Glutamatergic neuron (in vitro differentiated cells): Measurements from ENCODE around the gene APOC3. TPM values are rescaled to one million over a fixed set of nuclear protein-coding genes. Genes with fewer than 3 reads are reported as not detected.

Experiments used
- DNase-seq: peaks from one replicate; pipeline ENCODE4 v3.0.0; 2022
- H3K27ac Mint-ChIP-seq: one replicate; pipeline ENCODE4 v1.8.0; 2020; ENCODE audit warnings: mild to moderate bottlenecking, mixed read lengths, inconsistent platforms; ENCODE audit not compliant: unreplicated experiment
- H3K27me3 Mint-ChIP-seq: one replicate; pipeline ENCODE4 v1.8.0; 2020; ENCODE audit warnings: mild to moderate bottlenecking, moderate library complexity, mixed read lengths, inconsistent platforms; ENCODE audit not compliant: unreplicated experiment
- H3K36me3 Mint-ChIP-seq: one replicate; pipeline ENCODE4 v1.8.0; 2020; ENCODE audit warnings: mild to moderate bottlenecking, mixed read lengths, inconsistent platforms; ENCODE audit not compliant: unreplicated experiment
- H3K4me1 Mint-ChIP-seq: one replicate; pipeline ENCODE4 v1.8.0; 2020; ENCODE audit warnings: mild to moderate bottlenecking, low read depth, mixed read lengths, inconsistent platforms; ENCODE audit not compliant: unreplicated experiment
- H3K4me3 Mint-ChIP-seq: one replicate; pipeline ENCODE4 v1.8.0; 2020; ENCODE audit warnings: mild to moderate bottlenecking, mixed read lengths, inconsistent platforms; ENCODE audit not compliant: unreplicated experiment
- H3K9me3 Mint-ChIP-seq: one replicate; pipeline ENCODE4 v1.8.0; 2020; ENCODE audit warnings: mild to moderate bottlenecking, moderate library complexity, mixed read lengths, inconsistent platforms; ENCODE audit not compliant: unreplicated experiment
- CTCF ChIP-seq: fragments of 200-600 bp; sonication (generic); IDR thresholded peaks from one replicate; pipeline ENCODE4 v1.5.0; 2021; ENCODE audit not compliant: partially characterized antibody, unreplicated experiment
- total RNA-seq: library from RNA; stranded (reverse); fragmentation: NEBNext Ultra II Directional; extraction: Animal tissue kit (Norgen Biotek cat#: 25700); gene quantifications from one replicate; pipeline ENCODE4 v1.2.1, GENCODE V29; 2021; ENCODE audit not compliant: unreplicated experiment

The APOC3 gene
- total RNA-seq, 1 donor from 2014 or later: not detected

- DNase-seq: no peak
- Mint-ChIP-seq H3K27ac (no peak overlapping the region), H3K4me1 (peaks cover 3% of the 10 kb centered on the region), H3K27me3 (no peaks in the 10 kb centered on the region), H3K9me3 (no peaks in the 10 kb centered on the region), H3K4me3 (no peak overlapping the region), H3K36me3 (no peaks in the 10 kb centered on the region)
- no peak for TF ChIP-seq CTCF
Observed at GRCh38 chr11:116864531-116864930, 34.8 kb downstream of the APOC3 start.

GRCh38 chr11:116865696-116866095 lies 36.0 kb downstream of the APOC3 start:
- H3K27me3 Mint-ChIP-seq: no peaks in the 10 kb centered on the region
- no peak overlapping the region for H3K4me3 Mint-ChIP-seq
- no peak overlapping the region for H3K27ac Mint-ChIP-seq
- no peaks in the 10 kb centered on the region for H3K9me3 Mint-ChIP-seq
- DNase-seq: no peak
- no peaks in the 10 kb centered on the region for H3K36me3 Mint-ChIP-seq
- TF ChIP-seq CTCF: no peak
- H3K4me1 Mint-ChIP-seq: peaks cover 3% of the 10 kb centered on the region

DNA sequence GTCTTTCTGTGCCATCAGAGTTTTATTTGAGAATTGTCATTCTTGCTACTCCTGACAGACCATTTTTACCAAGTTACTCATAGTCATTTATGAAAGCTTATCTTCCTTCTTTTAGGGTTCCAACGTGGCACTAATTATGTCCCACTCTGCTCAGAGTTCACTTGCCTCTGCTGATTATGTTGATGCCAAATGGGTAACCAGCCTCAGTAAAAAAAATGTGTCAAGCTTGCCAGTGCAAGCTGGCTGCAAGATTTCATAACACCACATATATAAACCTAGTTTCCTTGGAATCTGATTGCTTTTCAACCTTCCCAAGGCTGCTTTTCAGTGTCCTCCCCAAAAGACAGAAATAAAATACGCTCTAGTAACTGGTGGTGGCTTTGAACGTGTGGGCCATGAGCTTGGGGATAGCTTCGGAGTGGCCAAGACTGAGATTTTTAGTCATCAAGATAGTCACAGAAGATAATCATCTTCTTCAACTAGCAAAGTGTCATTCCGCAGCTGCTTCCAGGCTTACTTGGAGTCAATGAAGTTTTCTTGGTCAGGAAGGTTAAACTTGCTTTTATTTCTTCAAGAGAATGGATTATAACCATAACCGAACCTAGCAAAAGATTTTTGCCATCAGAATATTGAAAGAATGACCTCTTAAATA lies 37.2 kb downstream of the APOC3 start:
- no peaks in the 10 kb centered on the region for H3K27me3 Mint-ChIP-seq
- no peaks in the 10 kb centered on the region for H3K4me1 Mint-ChIP-seq
- no peaks in the 10 kb centered on the region for H3K9me3 Mint-ChIP-seq
- no peak for TF ChIP-seq CTCF
- DNase-seq: no peak
- no peak overlapping the region for H3K27ac Mint-ChIP-seq
- no peaks in the 10 kb centered on the region for H3K36me3 Mint-ChIP-seq
- H3K4me3 Mint-ChIP-seq: no peak overlapping the region

DNA sequence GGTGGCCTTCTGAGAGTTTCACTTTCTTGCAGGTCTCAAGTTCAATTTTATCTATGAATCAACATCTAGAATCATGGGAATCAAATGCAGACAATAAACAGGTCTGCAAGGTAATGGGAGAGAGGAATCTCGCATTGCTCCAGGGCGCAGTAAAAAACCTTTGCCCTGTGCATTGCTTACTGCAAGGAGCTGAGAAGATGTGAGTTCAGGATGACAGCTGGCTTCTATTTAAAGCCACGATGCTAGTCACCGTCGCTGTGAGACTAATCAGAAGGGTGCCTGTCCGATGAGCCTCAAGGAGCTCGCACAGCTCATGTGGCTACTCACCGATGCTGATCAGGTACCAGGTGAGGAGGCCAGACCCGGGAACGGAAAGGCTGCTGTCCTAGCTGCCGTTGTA lies 37.9 kb downstream of the APOC3 start:
- Mint-ChIP-seq H3K27me3 (no peaks in the 10 kb centered on the region), H3K4me3 (no peak overlapping the region), H3K36me3 (no peaks in the 10 kb centered on the region), H3K4me1 (no peaks in the 10 kb centered on the region), H3K9me3 (peaks cover 1% of the 10 kb centered on the region), H3K27ac (no peak overlapping the region)
- DNase-seq: no peak
- no peak for TF ChIP-seq CTCF

- H3K36me3 Mint-ChIP-seq: no peaks in the 10 kb centered on the region
Observed at GRCh38 chr11:116868066-116868465, 38.4 kb downstream of the APOC3 start.

More at GRCh38 chr11:116868066-116868465, 38.4 kb downstream of the APOC3 start:
- DNase-seq: no peak
- H3K4me3 Mint-ChIP-seq: no peak overlapping the region
- TF ChIP-seq CTCF: no peak
- peaks cover 1% of the 10 kb centered on the region for H3K9me3 Mint-ChIP-seq
- H3K27ac Mint-ChIP-seq: no peak overlapping the region
- H3K4me1 Mint-ChIP-seq: no peaks in the 10 kb centered on the region
- no peaks in the 10 kb centered on the region for H3K27me3 Mint-ChIP-seq
